Ovary (tissue), 3 donors: ENCODE data around the gene SIRPA.

Experiments
- EP300 ChIP-seq: sonication (generic); formaldehyde crosslinking; IDR thresholded peaks from one replicate; pipeline ENCODE4 v1.6.1; 2017; ENCODE audit warnings: antibody characterized with exemption
- POLR2A ChIP-seq: fragments of 450-650 bp; IDR thresholded peaks from one replicate; pipeline ENCODE4 v1.6.1; 2017; ENCODE audit warnings: antibody characterized with exemption, mild to moderate bottlenecking, moderate library complexity
- TF ChIP-seq, protein P1 (sequence below), 3 donors: fragments of 450-650 bp in 2 of 3; fragments of 200-600 bp in 1 of 3; IDR thresholded peaks; one replicate each; pipeline versions ENCODE4 v1.5.1 to v1.8.0; 2016 to 2022; ENCODE audit warnings: antibody characterized with exemption in 3 of 3, mild to moderate bottlenecking in 1 of 3
- donor health status: DM: no; HTN: no; CAD: no.

DNA sequence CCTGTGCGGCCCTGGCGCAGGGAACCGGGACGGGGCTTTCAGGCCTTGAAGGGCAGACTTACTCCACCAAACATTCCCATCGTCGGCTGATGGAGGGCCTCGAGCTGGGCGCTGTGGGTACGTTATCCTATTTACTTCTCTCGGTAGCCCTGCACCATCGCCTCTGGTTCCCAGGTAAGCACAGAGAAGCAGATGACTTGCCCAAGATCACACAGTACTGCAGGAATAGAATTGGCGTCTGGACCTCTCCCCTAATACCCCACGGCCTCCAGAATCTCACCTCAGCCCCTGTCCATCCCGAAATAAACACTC, 52.3 kb downstream of the SIRPA start:
- TF ChIP-seq, protein P1, sequence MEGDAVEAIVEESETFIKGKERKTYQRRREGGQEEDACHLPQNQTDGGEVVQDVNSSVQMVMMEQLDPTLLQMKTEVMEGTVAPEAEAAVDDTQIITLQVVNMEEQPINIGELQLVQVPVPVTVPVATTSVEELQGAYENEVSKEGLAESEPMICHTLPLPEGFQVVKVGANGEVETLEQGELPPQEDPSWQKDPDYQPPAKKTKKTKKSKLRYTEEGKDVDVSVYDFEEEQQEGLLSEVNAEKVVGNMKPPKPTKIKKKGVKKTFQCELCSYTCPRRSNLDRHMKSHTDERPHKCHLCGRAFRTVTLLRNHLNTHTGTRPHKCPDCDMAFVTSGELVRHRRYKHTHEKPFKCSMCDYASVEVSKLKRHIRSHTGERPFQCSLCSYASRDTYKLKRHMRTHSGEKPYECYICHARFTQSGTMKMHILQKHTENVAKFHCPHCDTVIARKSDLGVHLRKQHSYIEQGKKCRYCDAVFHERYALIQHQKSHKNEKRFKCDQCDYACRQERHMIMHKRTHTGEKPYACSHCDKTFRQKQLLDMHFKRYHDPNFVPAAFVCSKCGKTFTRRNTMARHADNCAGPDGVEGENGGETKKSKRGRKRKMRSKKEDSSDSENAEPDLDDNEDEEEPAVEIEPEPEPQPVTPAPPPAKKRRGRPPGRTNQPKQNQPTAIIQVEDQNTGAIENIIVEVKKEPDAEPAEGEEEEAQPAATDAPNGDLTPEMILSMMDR (IDR thresholded peaks at IDR 0.05): no peak
- no peak for TF ChIP-seq POLR2A
- TF ChIP-seq EP300: no peak
